Measurements from ENCODE around the gene SRSF1. TPM values are rescaled to one million over a fixed set of nuclear protein-coding genes. Genes with fewer than 3 reads are reported as not detected.

SRSF1 gene
- total and polyA plus RNA-seq, 4 donors, result 76.7 to 235 (median 156) TPM

- no peak for TF ChIP-seq CTCF (IDR thresholded peaks at IDR 0.05; ENCODE audit: control extremely low read depth, extremely low read depth)
- 97 to 100% methylated on average over 2 of the region's 2 CpGs for WGBS, 2 donors
- ATAC-seq (ENCODE audit: insufficient read depth, low FRiP score) (no peak), DNase-seq (no peak)
- Histone ChIP-seq H3K36me3 (ENCODE audit: control insufficient read depth in 4 of 4, insufficient read depth in 4 of 4, low read length in 4 of 4) (no peaks in the 10 kb centered on the region), H3K27ac (ENCODE audit: low read depth in 1 of 2, low read length in 1 of 2) (no peak overlapping the region), H3K9me3 (ENCODE audit: control insufficient read depth in 4 of 4, insufficient read depth in 3 of 4, low read length in 3 of 4) (no peaks in the 10 kb centered on the region), H3K4me1 (ENCODE audit: control insufficient read depth in 5 of 5, insufficient read depth in 5 of 5, low read length in 5 of 5) (no peaks in the 10 kb centered on the region), H3K27me3 (ENCODE audit: control insufficient read depth in 3 of 3, insufficient read depth in 3 of 3, low read length in 2 of 3) (no peaks in the 10 kb centered on the region), H3K4me3 (no peak overlapping the region), H3K9ac (ENCODE audit: insufficient read depth in 1 of 2, low read length in 2 of 2) (no peak overlapping the region)
Measured at GRCh38 chr17:58050966-58051365, 43.9 kb upstream of the SRSF1 start.

GRCh38 chr17:58049533-58049932, 42.5 kb upstream of the SRSF1 start:
- TF ChIP-seq CTCF (IDR thresholded peaks at IDR 0.05; ENCODE audit: control extremely low read depth, extremely low read depth), result no peak
- whole genome bisulfite sequencing, 2 donors, result 92 to 95% methylated on average over 4 of the region's 4 CpGs

GRCh38 chr17:58047376-58048150, 40.5 kb upstream of the SRSF1 start:
- H3K36me3 ChIP-seq (ENCODE audit: control insufficient read depth in 4 of 4, insufficient read depth in 4 of 4, low read length in 4 of 4), result no peaks in the 10 kb centered on the region
- no peaks in the 10 kb centered on the region for H3K4me1 ChIP-seq (ENCODE audit: control insufficient read depth in 5 of 5, insufficient read depth in 5 of 5, low read length in 5 of 5)
- WGBS, 2 donors, result 76 to 81% methylated on average over 4 of the region's 4 CpGs
- H3K9me3 ChIP-seq (ENCODE audit: control insufficient read depth in 4 of 4, insufficient read depth in 3 of 4, low read length in 3 of 4), result no peaks in the 10 kb centered on the region
- H3K27me3 ChIP-seq (ENCODE audit: control insufficient read depth in 3 of 3, insufficient read depth in 3 of 3, low read length in 2 of 3), result no peaks in the 10 kb centered on the region
- TF ChIP-seq CTCF (IDR thresholded peaks at IDR 0.05; ENCODE audit: control extremely low read depth, extremely low read depth), result no peak
- H3K9ac ChIP-seq (ENCODE audit: insufficient read depth in 1 of 2, low read length in 2 of 2), result no peak overlapping the region
- H3K4me3 ChIP-seq, result no peak overlapping the region
- ATAC-seq (ENCODE audit: insufficient read depth, low FRiP score), result no peak
- DNase-seq, result no peak
- no peak overlapping the region for H3K27ac ChIP-seq (ENCODE audit: low read depth in 1 of 2, low read length in 1 of 2)

More at GRCh38 chr17:58049533-58049932, 42.5 kb upstream of the SRSF1 start:
- no peak overlapping the region for H3K27ac ChIP-seq (ENCODE audit: low read depth in 1 of 2, low read length in 1 of 2)
- H3K4me1 ChIP-seq (ENCODE audit: control insufficient read depth in 5 of 5, insufficient read depth in 5 of 5, low read length in 5 of 5), result no peaks in the 10 kb centered on the region
- H3K27me3 ChIP-seq (ENCODE audit: control insufficient read depth in 3 of 3, insufficient read depth in 3 of 3, low read length in 2 of 3), result no peaks in the 10 kb centered on the region
- no peak overlapping the region for H3K4me3 ChIP-seq
- no peak overlapping the region for H3K9ac ChIP-seq (ENCODE audit: insufficient read depth in 1 of 2, low read length in 2 of 2)
- H3K36me3 ChIP-seq (ENCODE audit: control insufficient read depth in 4 of 4, insufficient read depth in 4 of 4, low read length in 4 of 4), result no peaks in the 10 kb centered on the region
- no peaks in the 10 kb centered on the region for H3K9me3 ChIP-seq (ENCODE audit: control insufficient read depth in 4 of 4, insufficient read depth in 3 of 4, low read length in 3 of 4)
- ATAC-seq (ENCODE audit: insufficient read depth, low FRiP score) (no peak), DNase-seq (no peak)
